Esophagus muscularis mucosa (tissue), 4 donors: ENCODE data around the gene PANK2. TPM values are rescaled to one million over a fixed set of nuclear protein-coding genes. Genes with fewer than 3 reads are reported as not detected.

Source experiments
- DNase-seq: peaks from one replicate; pipeline ENCODE4 v3.0.0-alpha.2; 2017; ENCODE audit errors: extremely low spot score
- H3K27ac ChIP-seq, 4 donors: fragments of 200-600 bp; sonication (generic); replicated peaks in 1 of 4; 1 replicate in 3 of 4; 2 replicates in 1 of 4; pipeline ENCODE4 v1.5.1; 2016 to 2019; ENCODE audit warnings: mild to moderate bottlenecking in 1 of 4
- H3K27me3 ChIP-seq, 4 donors: fragments of 200-600 bp; sonication (generic); one replicate each; pipeline versions ENCODE4 v1.5.1 to v1.6.0; 2016 to 2019
- H3K36me3 ChIP-seq, 4 donors: fragments of 200-600 bp; sonication (generic); one replicate each; pipeline ENCODE4 v1.5.1; 2016 to 2019
- H3K4me1 ChIP-seq, 4 donors: fragments of 200-600 bp; sonication (generic); one replicate each; pipeline ENCODE4 v1.5.1; 2016 to 2019
- H3K4me3 ChIP-seq, 4 donors: fragments of 200-600 bp; sonication (generic); 1 replicate in 2 of 4; 2 replicates in 2 of 4; pipeline ENCODE4 v1.5.1; 2016 to 2019; ENCODE audit warnings: mild to moderate bottlenecking in 4 of 4, moderate library complexity in 1 of 4
- H3K9me3 ChIP-seq, 4 donors: fragments of 200-600 bp; sonication (generic); 1 replicate in 3 of 4; 2 replicates in 1 of 4; pipeline ENCODE4 v1.5.1; 2016 to 2019
- EP300 ChIP-seq: sonication (generic); formaldehyde crosslinking; IDR thresholded peaks from one replicate; pipeline ENCODE4 v1.6.1; 2017; ENCODE audit warnings: antibody characterized with exemption
- POLR2A ChIP-seq: fragments of 450-650 bp; IDR thresholded peaks from one replicate; pipeline ENCODE4 v1.6.1; 2017; ENCODE audit warnings: antibody characterized with exemption, moderate library complexity, mild to moderate bottlenecking, low read depth
- POLR2AphosphoS5 ChIP-seq, 2 donors: sonication (generic); formaldehyde crosslinking; IDR thresholded peaks; one replicate each; pipeline ENCODE4 v1.6.1; 2017; ENCODE audit warnings: antibody characterized with exemption in 2 of 2
- WGBS: methylation state at CpG from one replicate; pipeline ENCODE4 v1.1.5; 2018; 5-methylcytosine and 5-hydroxymethylcytosine counted together
- intact Hi-C: fragments of 100-400 bp; cut with DNase I; formaldehyde crosslinking; loops from one replicate; pipeline ENCODE4 v1.15.1; 2023
- total RNA-seq, 4 donors: library from RNA; depleted of rRNA; stranded (reverse); fragments of >200 nt; gene quantifications; one replicate each; pipeline versions ENCODE4 v1.1.0 to v1.2.1, GENCODE V29; 2016
- TF ChIP-seq, protein P1 (sequence below), 3 experiments: fragments of 200-600 bp in 2 of 3; fragments of 450-650 bp in 1 of 3; sonication (generic) in 2 of 3; IDR thresholded peaks; one replicate each; pipeline ENCODE4 v1.5.1; 2017 to 2019; ENCODE audit warnings: antibody characterized with exemption in 3 of 3, mild to moderate bottlenecking in 2 of 3, moderate library complexity in 1 of 3

The PANK2 gene
- total RNA-seq, 4 donors from 2014 or later = 42.8 to 52.1 (median 46.6) TPM

DNA sequence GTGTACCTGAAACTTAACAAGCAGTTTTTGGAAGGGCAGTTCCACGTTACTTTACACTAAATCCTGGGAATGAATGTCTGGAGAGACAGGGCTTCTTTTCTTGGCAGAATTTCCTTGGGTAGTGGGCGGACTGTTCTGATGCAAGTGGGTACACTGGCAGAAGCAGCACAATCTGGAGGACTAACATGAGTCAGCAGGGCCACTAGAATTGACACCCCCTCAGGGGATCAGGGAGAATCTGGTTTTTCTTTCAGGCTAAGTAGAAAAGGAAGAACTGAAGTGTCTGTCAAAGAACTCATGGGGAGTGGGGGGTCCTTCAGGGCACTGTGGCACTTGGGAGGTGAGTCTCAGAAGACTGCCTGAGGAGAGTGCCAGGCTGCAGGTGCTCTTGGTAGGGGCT lies 34.6 kb downstream of the PANK2 start:
- WGBS = 56% methylated on average over 2 of the region's 2 CpGs
- Histone ChIP-seq H3K27ac (no peak overlapping the region), H3K27me3 (no peaks in the 10 kb centered on the region), H3K9me3 (no peaks in the 10 kb centered on the region), H3K36me3 (peaks cover 6 to 68% (median 55%) of the 10 kb centered on the region in 4 donors), H3K4me3 (no peak overlapping the region), H3K4me1 (peaks cover 8 to 27% (median 24%) of the 10 kb centered on the region in 4 donors)
- intact Hi-C loops = no loop called here
- DNase-seq = no peak
- no peak for TF ChIP-seq POLR2AphosphoS5 (IDR thresholded peaks at IDR 0.05)
- no peak for TF ChIP-seq POLR2A
- TF ChIP-seq, protein P1, sequence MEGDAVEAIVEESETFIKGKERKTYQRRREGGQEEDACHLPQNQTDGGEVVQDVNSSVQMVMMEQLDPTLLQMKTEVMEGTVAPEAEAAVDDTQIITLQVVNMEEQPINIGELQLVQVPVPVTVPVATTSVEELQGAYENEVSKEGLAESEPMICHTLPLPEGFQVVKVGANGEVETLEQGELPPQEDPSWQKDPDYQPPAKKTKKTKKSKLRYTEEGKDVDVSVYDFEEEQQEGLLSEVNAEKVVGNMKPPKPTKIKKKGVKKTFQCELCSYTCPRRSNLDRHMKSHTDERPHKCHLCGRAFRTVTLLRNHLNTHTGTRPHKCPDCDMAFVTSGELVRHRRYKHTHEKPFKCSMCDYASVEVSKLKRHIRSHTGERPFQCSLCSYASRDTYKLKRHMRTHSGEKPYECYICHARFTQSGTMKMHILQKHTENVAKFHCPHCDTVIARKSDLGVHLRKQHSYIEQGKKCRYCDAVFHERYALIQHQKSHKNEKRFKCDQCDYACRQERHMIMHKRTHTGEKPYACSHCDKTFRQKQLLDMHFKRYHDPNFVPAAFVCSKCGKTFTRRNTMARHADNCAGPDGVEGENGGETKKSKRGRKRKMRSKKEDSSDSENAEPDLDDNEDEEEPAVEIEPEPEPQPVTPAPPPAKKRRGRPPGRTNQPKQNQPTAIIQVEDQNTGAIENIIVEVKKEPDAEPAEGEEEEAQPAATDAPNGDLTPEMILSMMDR (IDR thresholded peaks at IDR 0.05) = no peak
- no peak for TF ChIP-seq EP300

DNA sequence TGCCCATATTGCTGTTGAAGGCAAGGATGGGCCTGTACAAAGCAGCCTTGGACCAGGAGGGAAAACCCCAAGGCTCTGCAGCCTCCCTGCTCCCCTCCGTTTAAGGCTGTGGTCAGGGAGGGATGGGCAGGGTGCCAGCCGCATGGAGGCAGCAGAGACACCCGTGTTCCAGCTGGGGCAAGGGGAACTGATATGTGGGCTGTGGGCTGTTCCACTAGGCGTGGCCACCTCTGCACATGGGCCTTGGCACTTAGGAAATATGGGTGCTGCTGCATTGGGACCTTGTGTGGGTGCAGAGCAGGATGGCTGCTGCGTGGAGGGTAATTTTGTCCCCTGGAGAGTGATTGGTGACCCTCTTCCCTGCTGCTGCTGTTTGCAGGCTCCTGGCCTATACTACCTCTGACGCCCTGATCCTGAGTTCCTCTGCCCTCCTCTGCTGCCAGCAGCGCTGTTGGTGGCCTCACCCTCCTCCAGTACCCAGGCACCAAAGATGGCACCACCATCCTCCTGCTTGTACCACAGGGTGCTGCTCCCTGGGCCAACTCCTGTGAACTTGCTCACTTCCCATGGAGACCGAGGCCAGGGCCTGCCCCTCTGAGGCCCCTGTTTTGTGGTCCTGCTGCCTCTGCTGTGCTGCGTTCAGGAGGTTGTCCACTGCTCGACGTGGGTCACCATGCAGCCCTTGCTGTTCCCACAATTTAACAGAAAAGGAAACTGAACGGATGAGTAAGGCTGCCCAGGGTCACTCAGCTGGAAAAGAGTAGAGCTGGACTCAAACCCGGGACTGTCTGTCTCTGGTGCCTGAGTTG lies 35.3 kb downstream of the PANK2 start:
- DNase-seq = no peak
- peaks cover 6 to 64% (median 50%) of the 10 kb centered on the region in 4 donors for H3K36me3 ChIP-seq
- H3K9me3 ChIP-seq = no peaks in the 10 kb centered on the region
- intact Hi-C loops = loop anchor here (5.0 kb wide), 1 partner anchor 32 kb away; no protein-coding TSS in a partner anchor
- H3K4me1 ChIP-seq = peaks cover 8 to 25% (median 21%) of the 10 kb centered on the region in 4 donors
- H3K27ac ChIP-seq = no peak overlapping the region
- no peaks in the 10 kb centered on the region for H3K27me3 ChIP-seq
- no peak overlapping the region for H3K4me3 ChIP-seq
- 79% methylated on average over 13 of the region's 13 CpGs for WGBS
- TF ChIP-seq EP300 (no peak), POLR2A (no peak), POLR2AphosphoS5 (IDR thresholded peaks at IDR 0.05) (no peak)
- TF ChIP-seq, protein P1 (IDR thresholded peaks at IDR 0.05) = no peak

DNA sequence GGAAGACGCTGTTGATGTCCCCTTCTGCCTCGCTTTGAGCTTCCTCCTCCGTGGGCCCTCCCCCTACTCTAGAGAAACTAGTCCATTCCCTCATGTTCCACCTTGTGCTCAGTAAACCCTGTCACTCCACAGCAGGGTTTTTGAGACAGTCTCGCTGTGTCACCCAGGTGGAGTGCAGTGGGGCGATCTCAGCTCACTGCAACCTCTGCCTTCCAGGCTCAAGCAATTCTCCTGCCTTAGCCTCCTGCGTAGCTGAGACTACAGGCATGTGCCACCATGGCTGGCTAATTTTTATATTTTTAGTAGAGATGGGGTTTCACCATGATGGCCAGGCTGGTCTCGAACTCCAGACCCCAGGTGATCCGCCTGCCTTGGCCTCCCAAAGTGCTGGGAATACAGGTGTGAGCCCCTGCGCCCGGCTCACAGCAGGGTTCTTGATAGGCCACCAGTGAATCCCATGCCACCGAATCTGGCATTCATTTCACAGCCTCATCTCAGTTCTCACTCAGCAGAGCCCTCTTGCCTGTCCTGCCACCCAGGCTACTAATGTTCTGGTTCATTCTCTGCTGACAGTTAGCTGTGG lies 36.0 kb downstream of the PANK2 start:
- H3K36me3 ChIP-seq = peaks cover 6 to 62% (median 49%) of the 10 kb centered on the region in 4 donors
- no peak for TF ChIP-seq POLR2AphosphoS5 (IDR thresholded peaks at IDR 0.05)
- no peak for TF ChIP-seq POLR2A
- TF ChIP-seq, protein P1 (IDR thresholded peaks at IDR 0.05) = no peak
- no peak for TF ChIP-seq EP300
- DNase-seq = no peak
- intact Hi-C loops = loop anchor here (5.0 kb wide), 1 partner anchor 33 kb away; no protein-coding TSS in a partner anchor
- H3K4me1 ChIP-seq = peaks cover 8 to 28% (median 23%) of the 10 kb centered on the region in 4 donors
- 88% methylated on average over 9 of the region's 11 CpGs for WGBS
- no peak overlapping the region for H3K4me3 ChIP-seq
- no peak overlapping the region for H3K27ac ChIP-seq
- H3K9me3 ChIP-seq = no peaks in the 10 kb centered on the region
- H3K27me3 ChIP-seq = no peaks in the 10 kb centered on the region

DNA sequence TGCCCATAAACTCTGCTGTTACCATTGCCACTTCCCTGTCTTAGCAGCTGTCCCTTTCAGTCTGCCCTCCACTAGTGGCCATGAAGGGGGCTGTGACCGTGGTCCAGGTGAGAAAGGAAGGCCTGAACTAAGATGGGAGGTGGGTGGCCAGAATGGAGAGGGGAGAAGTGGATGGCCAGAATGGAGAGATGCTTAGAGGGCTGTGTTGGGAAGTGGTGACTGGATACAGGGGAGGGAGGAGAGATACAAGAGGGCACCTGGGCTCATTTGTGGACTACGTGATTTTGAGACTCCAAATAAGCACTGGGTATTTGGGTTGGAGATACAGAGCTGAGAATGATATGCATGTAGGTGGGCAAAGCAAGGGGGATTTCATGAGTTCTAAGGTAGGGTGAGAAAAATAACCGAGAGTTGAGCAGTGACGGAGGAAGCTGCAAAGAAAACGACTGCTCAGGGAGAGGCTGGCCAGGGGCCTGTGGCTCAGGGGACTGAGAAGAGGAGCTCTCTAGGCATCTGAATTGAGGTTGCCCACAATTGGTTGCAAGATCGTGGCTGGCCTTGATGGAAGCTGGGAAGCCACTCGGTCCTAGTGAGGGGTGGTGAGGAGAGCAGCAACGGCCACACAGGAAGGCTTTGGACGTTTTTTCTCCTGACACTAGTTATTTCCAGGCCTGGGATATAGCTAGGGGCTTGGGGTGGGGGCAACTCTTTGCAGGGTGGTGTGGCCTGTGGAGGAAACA lies 36.9 kb downstream of the PANK2 start:
- intact Hi-C loops = loop anchor here (5.0 kb wide), 1 partner anchor 34 kb away; no protein-coding TSS in a partner anchor
- TF ChIP-seq POLR2AphosphoS5 (IDR thresholded peaks at IDR 0.05) = no peak
- TF ChIP-seq POLR2A = no peak
- no peak for TF ChIP-seq EP300
- TF ChIP-seq, protein P1 (IDR thresholded peaks at IDR 0.05) = no peak
- WGBS = 75% methylated on average over 9 of the region's 9 CpGs
- Histone ChIP-seq H3K9me3 (no peaks in the 10 kb centered on the region), H3K27me3 (no peaks in the 10 kb centered on the region), H3K27ac (no peak overlapping the region), H3K4me3 (no peak overlapping the region), H3K36me3 (peaks cover 6 to 54% (median 43%) of the 10 kb centered on the region in 4 donors), H3K4me1 (peaks cover 8 to 34% (median 24%) of the 10 kb centered on the region in 4 donors)
- no peak for DNase-seq
